GM12875 (cell line): ENCODE data around the gene ZNF608.

Experiments
- H3K4me3 ChIP-seq: one replicate; pipeline ENCODE4 v1.5.1; 2011; ENCODE audit warnings: low read depth, low read length, control low read depth
- TF ChIP-seq, protein P1 (sequence below): IDR thresholded peaks from 2 replicates; pipeline ENCODE4 v1.5.1; 2011; ENCODE audit warnings: low read depth, mild to moderate bottlenecking, control low read depth, inconsistent platforms, low read length, moderate library complexity, borderline replicate concordance; ENCODE audit not compliant: insufficient read depth

Gene ZNF608

DNA sequence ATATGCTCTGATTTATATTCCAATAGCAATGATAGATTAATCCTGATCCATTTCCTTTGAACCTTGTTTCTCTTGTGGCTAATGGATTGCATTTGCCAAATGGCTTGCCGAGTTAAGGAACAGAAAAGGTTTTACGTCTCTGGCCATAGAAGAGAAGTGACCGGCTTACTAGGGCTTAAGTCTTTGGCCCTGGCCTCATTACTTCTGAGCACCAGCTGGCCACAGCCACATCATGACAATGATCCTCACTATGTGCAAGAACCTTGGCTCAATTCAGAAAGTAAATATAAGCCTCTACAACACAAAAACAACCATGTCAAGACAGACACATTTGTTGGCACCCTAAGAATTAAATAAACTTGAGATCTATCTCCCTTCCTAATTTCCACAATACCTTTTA is 46.1 kb downstream of the ZNF608 start:
- H3K4me3 ChIP-seq = no peak overlapping the region

DNA sequence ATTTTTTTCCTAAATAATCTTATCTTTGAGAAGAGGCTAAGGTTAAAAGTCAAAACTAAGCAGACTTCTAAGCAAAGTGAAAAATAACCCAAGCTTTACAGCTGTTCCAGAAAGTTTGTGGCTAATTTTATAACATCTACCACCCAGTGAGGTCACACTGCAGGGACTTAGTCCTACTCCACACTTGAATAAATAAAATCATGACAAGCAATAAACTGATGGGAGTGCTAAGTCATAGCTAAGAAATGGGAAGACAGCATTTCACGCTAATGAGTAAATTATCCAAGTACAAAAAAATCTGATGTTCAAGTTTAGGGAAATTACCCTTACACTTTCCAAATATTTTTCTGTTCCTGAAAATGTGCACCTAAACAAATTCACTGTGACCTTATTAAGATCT is 47.7 kb downstream of the ZNF608 start:
- TF ChIP-seq, protein P1, sequence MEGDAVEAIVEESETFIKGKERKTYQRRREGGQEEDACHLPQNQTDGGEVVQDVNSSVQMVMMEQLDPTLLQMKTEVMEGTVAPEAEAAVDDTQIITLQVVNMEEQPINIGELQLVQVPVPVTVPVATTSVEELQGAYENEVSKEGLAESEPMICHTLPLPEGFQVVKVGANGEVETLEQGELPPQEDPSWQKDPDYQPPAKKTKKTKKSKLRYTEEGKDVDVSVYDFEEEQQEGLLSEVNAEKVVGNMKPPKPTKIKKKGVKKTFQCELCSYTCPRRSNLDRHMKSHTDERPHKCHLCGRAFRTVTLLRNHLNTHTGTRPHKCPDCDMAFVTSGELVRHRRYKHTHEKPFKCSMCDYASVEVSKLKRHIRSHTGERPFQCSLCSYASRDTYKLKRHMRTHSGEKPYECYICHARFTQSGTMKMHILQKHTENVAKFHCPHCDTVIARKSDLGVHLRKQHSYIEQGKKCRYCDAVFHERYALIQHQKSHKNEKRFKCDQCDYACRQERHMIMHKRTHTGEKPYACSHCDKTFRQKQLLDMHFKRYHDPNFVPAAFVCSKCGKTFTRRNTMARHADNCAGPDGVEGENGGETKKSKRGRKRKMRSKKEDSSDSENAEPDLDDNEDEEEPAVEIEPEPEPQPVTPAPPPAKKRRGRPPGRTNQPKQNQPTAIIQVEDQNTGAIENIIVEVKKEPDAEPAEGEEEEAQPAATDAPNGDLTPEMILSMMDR = no peak

More for the DNA sequence above, 46.1 kb downstream of the ZNF608 start:
- TF ChIP-seq, protein P1 = no peak

DNA sequence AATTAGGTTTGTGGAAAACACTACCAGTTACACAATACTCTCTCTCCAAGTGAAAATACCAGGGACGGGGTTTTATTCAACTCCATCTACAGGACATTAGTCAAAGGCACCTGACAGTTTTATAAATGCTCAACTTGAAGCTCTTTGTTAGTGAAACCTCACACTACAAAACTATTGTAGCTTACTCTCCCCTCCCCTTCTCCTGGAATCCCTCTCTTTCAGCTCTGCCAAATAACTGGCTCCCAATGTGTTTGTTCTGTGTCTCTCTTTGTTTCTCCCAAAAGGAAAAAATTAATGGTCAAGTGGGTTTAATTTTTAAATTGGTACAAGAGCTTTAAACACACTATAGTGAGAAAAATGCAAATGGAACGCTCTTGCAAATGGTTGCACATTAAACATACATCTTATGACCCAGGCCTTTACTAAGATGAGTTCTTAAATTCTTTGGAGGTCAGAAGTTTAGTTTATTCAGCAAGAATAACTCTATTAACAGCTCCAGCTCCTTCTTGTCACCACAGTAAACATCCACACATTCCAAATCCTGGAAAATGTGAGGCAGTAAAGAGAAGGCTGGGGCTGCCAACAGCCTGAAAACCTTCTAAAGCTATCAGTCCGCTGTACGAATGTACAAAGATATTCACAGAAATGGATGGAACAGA is 48.4 kb downstream of the ZNF608 start:
- TF ChIP-seq, protein P1 = no peak

More for the DNA sequence above, 47.7 kb downstream of the ZNF608 start:
- H3K4me3 ChIP-seq = no peak overlapping the region

DNA sequence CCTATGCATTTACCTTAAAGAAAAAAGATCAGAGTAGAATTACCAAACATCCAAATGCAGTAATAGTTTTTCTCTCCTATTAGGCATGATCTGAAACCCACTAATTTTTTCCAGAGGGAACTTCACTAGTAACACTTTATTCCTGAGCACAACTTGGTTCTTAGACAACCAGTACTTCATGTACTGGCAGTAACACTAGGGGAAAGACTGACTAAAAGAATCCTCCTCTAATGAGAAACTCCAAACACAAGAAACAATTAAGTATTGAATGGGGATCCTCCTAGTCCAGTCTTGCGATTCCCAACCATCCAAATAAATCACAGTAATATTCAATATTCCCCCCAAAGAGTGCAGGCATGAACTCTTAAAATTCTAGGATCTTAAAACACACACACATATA is 48.9 kb downstream of the ZNF608 start:
- H3K4me3 ChIP-seq = no peak overlapping the region
- TF ChIP-seq, protein P1 = no peak

More for the DNA sequence above, 48.4 kb downstream of the ZNF608 start:
- H3K4me3 ChIP-seq = no peak overlapping the region

DNA sequence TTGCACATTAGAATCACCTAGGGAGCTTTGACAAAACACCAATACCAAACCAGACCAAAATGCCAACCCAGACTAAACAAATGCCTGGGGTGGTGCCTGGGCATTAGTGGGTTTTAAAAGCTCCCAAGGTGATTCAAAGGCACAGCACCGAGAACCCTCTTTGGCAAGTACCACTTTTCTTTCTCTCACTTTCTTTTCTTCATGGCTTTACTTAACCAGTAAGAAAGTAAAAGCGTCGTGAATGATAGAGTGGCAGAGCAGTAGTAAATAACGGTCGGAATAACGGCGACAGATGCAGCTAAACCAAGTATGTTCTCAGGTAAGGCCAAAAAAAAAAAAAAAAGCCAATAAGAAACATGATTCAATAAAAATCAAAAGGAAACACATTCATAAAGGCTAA is 49.5 kb downstream of the ZNF608 start:
- H3K4me3 ChIP-seq = no peak overlapping the region
- TF ChIP-seq, protein P1 = no peak
